SU-DHL-6 (cell line): ENCODE results near the gene DEAF1.

Experiments used
- H2AFZ ChIP-seq: fragments of 200-600 bp; sonication (generic); 2 replicates; pipeline ENCODE4 v1.6.1; 2014; ENCODE audit warnings: low read depth, mild to moderate bottlenecking, moderate library complexity, mixed read lengths, antibody characterized with exemption, low read length; ENCODE audit not compliant: severe bottlenecking
- H3F3A ChIP-seq: fragments of 200-600 bp; shearing (Covaris generic); 2 replicates; pipeline ENCODE4 v1.6.0; 2016; ENCODE audit warnings: antibody characterized with exemption, mild to moderate bottlenecking; ENCODE audit not compliant: insufficient read depth
- H3K27ac ChIP-seq: fragments of 200-600 bp; sonication (generic); 2 replicates; pipeline ENCODE4 v1.5.1; 2016; ENCODE audit warnings: low read depth, mild to moderate bottlenecking, low read length, moderate library complexity, mixed read lengths
- H3K27me3 ChIP-seq: fragments of 200-600 bp; sonication (generic), shearing (Covaris generic); 2 replicates; pipeline ENCODE4 v1.6.0; 2014; ENCODE audit warnings: mild to moderate bottlenecking, low read length
- H3K36me3 ChIP-seq: fragments of 200-600 bp; sonication (generic); 2 replicates; pipeline ENCODE4 v1.6.1; 2014; ENCODE audit warnings: mild to moderate bottlenecking, low read length, mixed read lengths
- H3K4me2 ChIP-seq: fragments of 300-600, 200-600 bp; shearing (Covaris generic), sonication (generic); 2 replicates; pipeline ENCODE4 v1.6.0; 2014; ENCODE audit warnings: low read length, low read depth, mild to moderate bottlenecking; ENCODE audit not compliant: poor library complexity, severe bottlenecking
- H3K4me3 ChIP-seq: fragments of 200-600 bp; sonication (generic); 2 replicates; pipeline ENCODE4 v1.5.1; 2014; ENCODE audit warnings: antibody characterized with exemption, low read length, mild to moderate bottlenecking, mixed read lengths; ENCODE audit not compliant: insufficient read depth, poor library complexity, severe bottlenecking
- H3K79me2 ChIP-seq: fragments of 200-600 bp; sonication (generic); 2 replicates; pipeline ENCODE4 v1.6.1; 2014; ENCODE audit warnings: mild to moderate bottlenecking, low read length, moderate library complexity; ENCODE audit not compliant: insufficient read depth
- H3K9ac ChIP-seq: fragments of 200-600 bp; sonication (generic); 2 replicates; pipeline ENCODE4 v1.7.0; 2014; ENCODE audit warnings: mild to moderate bottlenecking, low read length
- H3K9me2 ChIP-seq: fragments of 200-600 bp; sonication (generic); replicated peaks from 2 replicates; pipeline ENCODE4 v1.6.1; 2014; ENCODE audit warnings: low read length; ENCODE audit not compliant: insufficient read depth
- H3K9me3 ChIP-seq: fragments of 200-600 bp; sonication (generic); 2 replicates; pipeline ENCODE4 v1.6.1; 2014; ENCODE audit warnings: low read length, mixed read lengths; ENCODE audit not compliant: insufficient read depth
- H4K20me1 ChIP-seq: fragments of 200-600 bp; sonication (generic); 2 replicates; pipeline ENCODE4 v1.6.1; 2014; ENCODE audit warnings: low read depth, mild to moderate bottlenecking, antibody characterized with exemption, low read length, moderate library complexity, mixed read lengths
- CTCF ChIP-seq: fragments of 200-600 bp; sonication (generic); IDR thresholded peaks from one replicate; pipeline ENCODE4 v1.5.1; 2017; ENCODE audit warnings: antibody characterized with exemption, mild to moderate bottlenecking, low read length, moderate library complexity; ENCODE audit not compliant: insufficient read depth, poor library complexity, severe bottlenecking
- EZH2phosphoT487 ChIP-seq: fragments of 200-600 bp; sonication (generic), shearing (Covaris generic); conservative IDR thresholded peaks from 2 replicates; pipeline ENCODE4 v1.6.1; 2018; ENCODE audit warnings: mild to moderate bottlenecking, antibody characterized with exemption, low read length, moderate library complexity, mixed read lengths

Gene DEAF1

GRCh38 chr11:702462-703461 is 7.7 kb upstream of the DEAF1 start:
- Histone ChIP-seq H3F3A (peaks cover 3% of the 10 kb centered on the region; the same call in 1 of the 2 replicates), H3K36me3 (no peaks in the 10 kb centered on the region), H3K27me3 (no peaks in the 10 kb centered on the region), H3K79me2 (no peaks in the 10 kb centered on the region), H3K9me3 (no peaks in the 10 kb centered on the region), H3K4me2 (no peak overlapping the region), H2AFZ (no peak overlapping the region), H3K27ac (no peak overlapping the region), H3K9me2 (no peaks in the 10 kb centered on the region), H4K20me1 (no peaks in the 10 kb centered on the region), H3K4me3 (no peak overlapping the region), H3K9ac (no peak overlapping the region)
- TF ChIP-seq EZH2phosphoT487 (no peak), CTCF (no peak)

- H3K4me3 ChIP-seq, result no peak overlapping the region
- H3K9me2 ChIP-seq, result no peaks in the 10 kb centered on the region
- H2AFZ ChIP-seq, result no peak overlapping the region
- H3K9ac ChIP-seq, result no peak overlapping the region
- H3K79me2 ChIP-seq, result no peaks in the 10 kb centered on the region
- no peaks in the 10 kb centered on the region for H3K27me3 ChIP-seq
- H3K36me3 ChIP-seq, result no peaks in the 10 kb centered on the region
- no peaks in the 10 kb centered on the region for H3K9me3 ChIP-seq
- no peak overlapping the region for H3K4me2 ChIP-seq
- no peak for TF ChIP-seq EZH2phosphoT487
- TF ChIP-seq CTCF, result no peak
- H3K27ac ChIP-seq, result no peak overlapping the region
- H3F3A ChIP-seq, result peaks cover 11% of the 10 kb centered on the region
- H4K20me1 ChIP-seq, result no peaks in the 10 kb centered on the region
Measured at GRCh38 chr11:701741-702461, 6.9 kb upstream of the DEAF1 start.

- Histone ChIP-seq H3K4me2 (no peak overlapping the region), H2AFZ (no peak overlapping the region)
Measured at GRCh38 chr11:699753-700152, 4.7 kb upstream of the DEAF1 start.

More at GRCh38 chr11:699753-700152, 4.7 kb upstream of the DEAF1 start:
- TF ChIP-seq CTCF (no peak), EZH2phosphoT487 (no peak)
- H3K79me2 ChIP-seq, result peaks cover 4% of the 10 kb centered on the region; the same call in 1 of the 2 replicates
- no peaks in the 10 kb centered on the region for H4K20me1 ChIP-seq
- no peak overlapping the region for H3K9ac ChIP-seq
- H3F3A ChIP-seq, result peaks cover 19% of the 10 kb centered on the region
- no peak overlapping the region for H3K4me3 ChIP-seq
- no peaks in the 10 kb centered on the region for H3K36me3 ChIP-seq
- H3K9me2 ChIP-seq, result no peaks in the 10 kb centered on the region
- no peak overlapping the region for H3K27ac ChIP-seq
- H3K27me3 ChIP-seq, result no peaks in the 10 kb centered on the region
- H3K9me3 ChIP-seq, result no peaks in the 10 kb centered on the region
